Activated T-cell treated with anti-CD3 and anti-CD28 coated beads for 1 hour (primary cell): ENCODE data around the gene CHKB.

Experiments
- DNase-seq: peaks from one replicate; pipeline ENCODE4 v3.0.0-alpha.2; 2020; ENCODE audit warnings: low read depth

The CHKB gene

GRCh38 chr22:50599816-50600455 is 17.3 kb upstream of the CHKB start:
- peak; percentile 49 for DNase-seq

- no peak for DNase-seq
These were observed 14.4 kb upstream of the CHKB start for GRCh38 chr22:50597097-50597496.

- no peak for DNase-seq
These were observed 12.5 kb upstream of the CHKB start for GRCh38 chr22:50595189-50595588.

GRCh38 chr22:50587407-50587806 is 4.8 kb upstream of the CHKB start:
- DNase-seq, result no peak

- no peak for DNase-seq
These were observed 3.8 kb upstream of the CHKB start for GRCh38 chr22:50586416-50586815.

- no peak for DNase-seq
These were observed 3.1 kb upstream of the CHKB start for GRCh38 chr22:50585781-50586180.

- no peak for DNase-seq
These were observed 2.6 kb upstream of the CHKB start for GRCh38 chr22:50585238-50585637.

GRCh38 chr22:50584106-50585096 is 1.8 kb upstream of the CHKB start:
- no peak for DNase-seq

GRCh38 chr22:50583294-50583861 is 729 bp upstream of the CHKB start:
- DNase-seq, result no peak

GRCh38 chr22:50581950-50582492 is 628 bp downstream of the CHKB start:
- DNase-seq, result peak; percentile 22

- no peak for DNase-seq
These were observed 1.4 kb downstream of the CHKB start for GRCh38 chr22:50581031-50581949.

GRCh38 chr22:50579752-50580151 is 2.9 kb downstream of the CHKB start:
- DNase-seq, result no peak

GRCh38 chr22:50578776-50579310 is 3.8 kb downstream of the CHKB start:
- DNase-seq, result no peak

GRCh38 chr22:50577987-50578775 is 4.5 kb downstream of the CHKB start, which contains the start of gene CPT1B:
CPT1B (minus strand) TSS chr22:50578427; CDS start chr22:50577915, 512 bp downstream.
- no peak for DNase-seq

- DNase-seq, result no peak
These were observed 5.0 kb downstream of the CHKB start for GRCh38 chr22:50577697-50577986.

GRCh38 chr22:50576806-50577696 is 5.6 kb downstream of the CHKB start:
- DNase-seq, result no peak

- no peak for DNase-seq
These were observed 6.6 kb downstream of the CHKB start for GRCh38 chr22:50576070-50576469.

- no peak for DNase-seq
These were observed 7.2 kb downstream of the CHKB start for GRCh38 chr22:50575426-50575941.

GRCh38 chr22:50574383-50574755 is 8.3 kb downstream of the CHKB start:
- DNase-seq, result no peak
